Measurements from ENCODE around the gene RIPK4.

RIPK4 gene

GRCh38 chr21:41753006-41753898 lies 13.6 kb downstream of the RIPK4 start:
- DNase-seq (ENCODE audit: low read depth in 3 of 3): no peak

- no peak for DNase-seq (ENCODE audit: low read depth in 3 of 3)
These were observed 14.6 kb downstream of the RIPK4 start for GRCh38 chr21:41752231-41752681.

DNA sequence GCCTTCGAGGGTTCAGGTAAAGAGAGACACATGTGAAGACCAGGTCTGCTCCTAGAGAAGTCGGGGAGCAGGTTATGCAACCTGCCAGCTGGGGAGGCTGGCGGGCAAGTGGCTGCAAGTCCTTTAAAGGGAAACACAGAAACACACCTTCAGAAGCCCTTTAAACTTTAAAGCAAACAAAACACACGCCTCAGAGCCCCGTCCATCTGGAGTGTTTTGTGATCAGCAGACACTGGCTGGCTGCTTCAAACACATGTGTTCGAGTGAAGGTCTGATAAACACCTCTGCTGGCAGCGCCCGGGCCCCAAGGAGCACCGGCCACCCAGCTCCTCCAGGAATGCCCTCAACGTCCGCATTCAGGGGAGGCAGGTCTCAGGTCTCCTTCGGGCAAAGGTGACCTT lies 15.2 kb downstream of the RIPK4 start:
- no peak for DNase-seq (ENCODE audit: low read depth in 3 of 3)

DNA sequence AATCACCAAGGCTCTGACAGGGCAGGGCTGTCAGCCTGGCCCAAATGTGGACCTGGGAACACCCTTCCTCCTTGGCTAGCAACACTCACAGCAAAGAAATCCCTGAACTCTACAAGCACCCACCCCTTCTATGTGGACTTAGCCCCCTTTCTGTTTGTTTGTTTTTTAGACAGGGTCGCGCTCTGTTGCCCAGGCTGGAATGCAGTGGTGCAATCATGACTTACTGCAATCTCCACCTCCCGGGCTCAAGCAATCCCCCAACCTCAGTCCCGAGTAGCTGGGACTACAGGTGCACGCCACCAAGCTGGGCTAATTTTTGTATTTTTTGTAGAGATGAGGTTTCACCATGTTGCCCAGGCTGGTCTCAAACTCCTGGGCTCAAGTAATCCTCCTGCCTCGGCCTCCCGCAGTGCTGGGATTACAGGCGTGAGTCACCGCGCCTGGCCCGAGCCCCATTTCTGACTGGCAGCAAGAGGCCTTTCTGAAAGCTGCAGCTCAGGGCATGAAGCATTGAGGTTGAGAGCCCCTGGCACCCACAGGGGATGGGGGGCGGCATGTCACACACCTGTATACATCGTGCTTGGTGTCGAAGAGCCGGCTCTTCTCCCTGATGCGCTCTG lies 16.2 kb downstream of the RIPK4 start:
- DNase-seq (ENCODE audit: low read depth in 3 of 3): no peak

DNA sequence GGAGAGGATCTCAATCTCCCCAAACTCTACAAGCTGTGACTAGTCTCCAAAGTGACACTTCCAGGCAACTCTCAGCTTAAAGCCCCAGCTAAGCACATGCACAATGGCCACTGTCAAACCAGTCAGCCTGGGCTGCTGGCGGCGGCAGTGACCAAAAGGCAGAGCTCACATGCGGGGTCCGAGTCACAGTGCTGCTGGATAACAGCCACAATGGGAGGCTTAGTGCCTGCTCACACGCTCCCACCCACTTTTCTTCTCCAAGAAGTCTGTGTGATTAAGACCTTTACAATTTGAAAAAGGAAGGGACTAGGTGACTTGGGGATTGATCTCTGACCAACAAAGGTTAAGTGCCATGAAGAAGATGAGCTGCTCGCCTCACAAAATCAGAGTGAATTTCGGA lies 16.8 kb downstream of the RIPK4 start:
- DNase-seq (ENCODE audit: low read depth in 3 of 3): no peak

GRCh38 chr21:41749286-41749685 lies 17.6 kb downstream of the RIPK4 start:
- DNase-seq (ENCODE audit: low read depth in 3 of 3): no peak

DNA sequence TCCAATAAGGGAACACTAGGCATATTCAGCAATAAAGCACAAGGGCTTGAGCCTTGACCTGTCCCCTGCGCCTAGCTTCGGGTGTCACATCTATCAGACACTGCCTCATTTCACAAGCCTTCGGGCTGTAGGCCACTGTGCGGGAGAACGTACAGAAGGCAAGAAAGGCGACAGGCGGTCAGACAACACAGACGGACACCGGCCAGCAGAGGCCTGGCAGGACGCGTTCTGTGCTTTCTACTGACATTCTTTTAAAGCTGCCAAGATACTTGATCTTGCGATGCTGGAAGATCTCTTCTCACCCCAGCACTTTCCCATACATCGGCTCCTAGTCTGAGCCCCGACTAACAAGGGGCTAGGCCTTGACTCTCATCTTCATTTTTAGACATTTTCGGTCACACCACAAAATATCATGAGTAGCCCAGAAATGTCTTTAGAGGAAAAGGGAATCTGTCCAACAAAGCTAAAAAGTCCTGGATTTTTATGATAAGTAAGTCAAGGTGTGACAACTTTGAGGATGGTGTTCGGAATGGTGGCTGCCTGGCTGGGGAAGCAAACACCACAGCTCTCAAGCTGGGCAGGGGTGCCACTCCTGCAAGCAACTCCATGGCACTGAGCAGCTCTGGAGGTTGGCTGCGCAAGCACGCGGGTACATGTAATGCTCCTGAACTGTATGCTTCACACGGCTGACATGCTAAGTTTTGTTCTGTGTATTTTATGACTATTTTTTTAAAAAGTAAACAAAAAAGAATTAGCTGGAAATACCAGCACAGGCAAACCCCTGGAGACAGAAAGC lies 18.7 kb downstream of the RIPK4 start:
- no peak for DNase-seq (ENCODE audit: low read depth in 3 of 3)

GRCh38 chr21:41746744-41747006 lies 20.2 kb downstream of the RIPK4 start:
- DNase-seq (ENCODE audit: low read depth in 3 of 3): no peak

DNA sequence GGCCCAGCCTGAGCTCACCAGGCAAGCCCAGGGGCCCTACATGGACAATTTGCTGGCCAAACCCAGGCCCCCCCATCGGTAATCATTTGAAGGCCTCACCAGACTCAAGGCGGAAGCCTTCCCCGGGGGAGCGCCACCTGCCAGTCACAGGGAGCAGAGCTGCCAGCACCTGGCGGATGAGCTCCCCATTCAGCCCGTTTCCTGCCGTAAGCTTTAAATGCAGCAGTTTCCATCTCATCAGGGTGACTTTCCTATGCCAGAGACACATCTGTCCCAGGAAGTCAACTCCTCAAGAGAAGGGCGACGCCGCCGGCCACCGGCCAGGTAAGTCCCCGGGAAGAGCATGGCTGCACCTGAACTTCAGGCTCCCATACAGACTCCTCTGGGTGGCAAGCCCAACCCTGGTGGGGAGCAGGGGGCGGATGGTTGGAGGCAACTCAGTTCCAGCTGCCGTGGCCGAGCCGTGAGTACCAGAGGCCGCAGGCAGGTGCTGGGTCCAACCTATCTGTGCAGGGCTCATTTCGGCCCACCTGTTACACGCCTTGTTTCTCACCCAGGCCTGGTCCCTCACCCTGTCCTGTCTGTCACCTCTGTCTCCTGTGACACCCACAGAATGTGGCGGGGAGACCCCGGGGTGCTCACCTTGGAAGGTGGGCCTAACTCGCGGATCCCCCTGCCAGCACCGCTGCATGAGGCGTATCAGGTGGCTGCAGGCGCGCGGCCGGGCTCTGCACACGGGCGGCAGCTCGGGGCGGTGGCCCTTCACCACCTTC lies 20.7 kb downstream of the RIPK4 start:
- no peak for DNase-seq (ENCODE audit: low read depth in 3 of 3)

GRCh38 chr21:41745026-41745820 lies 21.6 kb downstream of the RIPK4 start:
- no peak for DNase-seq (ENCODE audit: low read depth in 3 of 3)

DNA sequence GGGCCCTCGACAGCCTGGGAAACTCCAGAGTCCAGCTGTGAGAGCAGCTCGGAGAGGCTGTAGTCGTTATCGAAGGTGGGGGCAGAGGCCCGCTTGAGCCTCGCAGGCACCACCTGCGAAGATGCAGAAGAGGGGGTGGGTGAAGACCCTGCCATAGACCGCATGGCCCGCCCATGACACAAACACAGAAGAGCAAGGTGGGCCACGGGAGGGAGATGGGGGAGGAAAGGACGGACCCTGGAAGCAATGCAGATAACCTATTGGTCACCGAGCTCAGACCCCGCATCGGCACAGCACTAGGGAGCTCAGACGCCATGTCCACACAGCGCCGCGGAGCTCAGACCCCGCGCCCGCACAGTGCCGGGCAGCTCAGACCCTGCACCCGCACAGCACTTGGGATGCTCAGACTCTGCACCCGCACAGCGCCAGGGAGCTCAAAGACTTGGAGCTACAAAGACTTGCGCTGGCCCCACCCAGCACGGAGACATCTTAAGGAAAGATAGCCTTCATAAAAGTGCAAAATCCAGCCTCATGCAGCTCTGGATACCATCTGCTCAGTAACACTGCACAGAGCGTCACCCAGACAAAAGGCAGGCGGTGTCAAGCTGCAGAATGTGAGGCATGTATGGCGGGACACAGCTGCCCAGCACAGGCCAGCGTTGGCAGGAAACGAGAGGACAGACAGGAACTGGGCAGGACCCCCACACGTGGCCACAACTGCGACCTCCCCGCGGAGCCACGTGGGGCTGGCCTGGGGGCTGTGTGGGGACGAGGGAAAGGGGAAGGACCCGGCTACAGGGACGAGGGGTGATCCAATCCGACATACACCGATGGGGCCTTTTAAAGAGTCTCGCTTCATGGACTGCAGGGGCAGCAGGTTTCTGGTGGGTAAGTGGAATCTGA lies 22.6 kb downstream of the RIPK4 start:
- no peak for DNase-seq (ENCODE audit: low read depth in 3 of 3)

DNA sequence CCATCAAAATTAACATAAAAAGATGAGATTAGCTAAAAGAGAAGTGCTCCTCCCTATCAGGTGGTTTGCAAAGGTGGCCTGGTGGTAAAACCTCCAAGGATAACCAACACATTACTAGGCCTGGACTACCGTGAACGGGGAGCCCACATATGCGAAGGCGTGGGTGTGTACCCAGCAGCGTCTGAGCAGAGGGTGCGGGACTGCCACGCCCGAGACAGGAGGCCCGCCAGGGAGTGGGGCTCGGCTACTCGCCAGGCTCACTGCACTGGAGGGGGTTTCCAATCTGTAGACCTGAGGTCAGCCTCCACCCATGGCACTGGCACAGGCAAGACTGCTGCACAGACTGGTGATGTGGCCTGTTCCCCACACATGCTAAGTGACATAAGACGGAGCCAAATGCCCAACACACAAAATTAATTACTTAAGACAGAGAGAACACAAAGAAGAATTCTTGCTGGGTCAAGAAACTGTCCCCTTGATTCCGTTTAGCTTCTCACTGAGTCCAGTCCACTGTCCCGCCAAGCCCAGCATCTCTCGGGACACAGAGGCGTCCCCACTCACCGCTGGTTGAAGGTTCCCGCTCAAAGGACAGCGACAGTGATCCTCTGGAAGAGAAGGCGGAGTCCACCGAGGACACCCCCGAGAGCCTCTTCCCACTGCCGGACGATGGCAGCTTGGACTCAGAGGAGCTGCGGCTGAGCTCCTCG lies 23.4 kb downstream of the RIPK4 start:
- DNase-seq (ENCODE audit: low read depth in 3 of 3): no peak

DNA sequence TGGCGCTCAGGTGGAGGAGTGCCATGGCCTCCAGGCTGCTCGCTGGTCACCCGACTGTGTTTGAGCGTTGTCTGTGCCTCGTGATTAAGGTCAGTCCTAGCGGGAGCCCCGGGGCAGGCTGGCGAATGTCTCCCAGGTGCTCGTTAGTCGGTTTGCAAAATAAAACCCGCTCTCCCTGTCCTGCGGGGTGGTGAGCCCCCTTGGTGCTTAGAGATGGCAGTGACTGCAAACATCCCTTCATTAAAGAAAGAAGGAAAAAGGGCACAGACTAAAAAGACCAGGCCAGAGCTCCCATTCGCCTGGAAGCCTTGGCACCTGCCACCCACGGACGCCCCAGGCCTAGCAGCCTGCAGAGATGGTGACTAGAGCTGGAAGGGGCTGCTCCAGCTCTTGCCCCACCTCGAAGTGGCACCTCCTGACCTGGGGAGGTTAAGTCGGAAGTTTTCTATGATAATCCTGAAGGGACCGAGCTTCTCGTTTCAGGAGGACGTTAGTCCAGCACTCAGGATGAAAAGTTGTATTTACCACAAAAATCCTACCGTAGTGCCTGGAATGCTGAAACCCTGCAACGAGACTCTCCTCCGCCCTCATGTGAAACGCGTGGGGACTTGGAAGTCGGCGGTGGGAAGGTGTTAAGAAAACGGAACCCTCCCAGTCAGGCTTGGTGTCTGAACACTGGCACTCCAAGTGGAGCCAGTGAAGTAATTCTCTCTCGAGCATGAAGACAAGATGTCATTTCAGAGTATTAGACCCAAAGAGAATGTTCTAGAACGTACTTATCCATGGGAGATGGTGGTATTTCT lies 24.6 kb downstream of the RIPK4 start:
- DNase-seq (ENCODE audit: low read depth in 3 of 3): no peak

GRCh38 chr21:41741253-41742072 lies 25.4 kb downstream of the RIPK4 start:
- DNase-seq (ENCODE audit: low read depth in 3 of 3): no peak

GRCh38 chr21:41740604-41741252 lies 26.1 kb downstream of the RIPK4 start:
- DNase-seq (ENCODE audit: low read depth in 3 of 3): no peak

GRCh38 chr21:41739936-41740335 lies 26.9 kb downstream of the RIPK4 start:
- DNase-seq (ENCODE audit: low read depth in 3 of 3): no peak

DNA sequence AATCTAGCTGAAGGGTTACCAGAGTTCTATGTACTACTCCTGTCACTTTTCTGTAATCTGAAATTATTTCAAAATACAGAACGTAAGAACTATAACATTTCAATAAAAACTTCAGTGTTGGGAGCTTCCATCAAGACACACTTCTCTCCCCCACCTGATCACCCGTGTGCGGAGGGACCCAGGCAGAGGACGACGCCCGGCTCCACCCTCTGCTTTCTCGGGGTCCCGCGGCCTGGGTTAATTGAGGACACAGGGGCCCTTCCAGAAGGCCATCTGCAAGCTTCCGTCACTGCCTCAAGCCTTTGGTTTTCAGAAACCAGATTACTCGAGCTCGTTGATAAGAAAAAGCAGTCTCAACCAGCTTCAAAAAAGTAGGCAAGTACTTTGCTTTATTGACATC lies 27.8 kb downstream of the RIPK4 start:
- DNase-seq (ENCODE audit: low read depth in 3 of 3): no peak
